IMR-90 (cell line): ENCODE measurements around the gene STRADA.
"Not testable (repeated sequence)": the region's sequence is repeated elsewhere in the genome, so short reads cannot be mapped to it uniquely, and the experiment has no call there.

Experiments
- BHLHE40 ChIP-seq: fragments of 150-350 bp; IDR thresholded peaks from 2 replicates; pipeline ENCODE4 v1.6.1; 2016; ENCODE audit warnings: mild to moderate bottlenecking, low read depth, low read length
- CHD1 ChIP-seq: IDR thresholded peaks from 2 replicates; pipeline ENCODE4 v1.6.1; 2012; ENCODE audit warnings: low read depth, low read length, improper control_type of control experiment
- CTCF ChIP-seq: conservative IDR thresholded peaks from 2 replicates; pipeline ENCODE4 v1.5.1; 2012; ENCODE audit warnings: mild to moderate bottlenecking, low read depth, low read length, improper control_type of control experiment
- FOS ChIP-seq: fragments of 150-350 bp; IDR thresholded peaks from 2 replicates; pipeline ENCODE4 v1.6.1; 2016; ENCODE audit warnings: low read depth, low read length
- MAFK ChIP-seq: IDR thresholded peaks from 2 replicates; pipeline ENCODE4 v1.6.1; 2012; ENCODE audit warnings: low read depth, low read length, improper control_type of control experiment
- MAZ ChIP-seq: IDR thresholded peaks from 2 replicates; pipeline ENCODE4 v1.6.1; 2012; ENCODE audit warnings: low read depth, mild to moderate bottlenecking, low read length, improper control_type of control experiment, moderate library complexity, borderline replicate concordance
- MXI1 ChIP-seq: IDR thresholded peaks from 2 replicates; pipeline ENCODE4 v1.6.1; 2012; ENCODE audit warnings: low read depth, mild to moderate bottlenecking, low read length, moderate library complexity, borderline replicate concordance
- POLR2A ChIP-seq: IDR thresholded peaks from 2 replicates; pipeline ENCODE4 v1.6.1; 2012; ENCODE audit warnings: mild to moderate bottlenecking, low read depth, low read length
- RAD21 ChIP-seq: IDR thresholded peaks from 2 replicates; pipeline ENCODE4 v1.6.1; 2012; ENCODE audit warnings: low read length, improper control_type of control experiment
- RCOR1 ChIP-seq: IDR thresholded peaks from 2 replicates; pipeline ENCODE4 v1.6.1; 2012; ENCODE audit warnings: mild to moderate bottlenecking, low read length, improper control_type of control experiment; ENCODE audit not compliant: insufficient replicate concordance
- RFX5 ChIP-seq: IDR thresholded peaks from 2 replicates; pipeline ENCODE4 v1.8.0; 2012; ENCODE audit warnings: low read depth, mild to moderate bottlenecking, low read length, moderate library complexity
- SMC3 ChIP-seq: fragments of 150-350 bp; IDR thresholded peaks from 2 replicates; pipeline ENCODE4 v1.6.1; 2016; ENCODE audit warnings: low read depth, mild to moderate bottlenecking, antibody characterized with exemption, low read length, moderate library complexity
- USF2 ChIP-seq: fragments of 150-350 bp; IDR thresholded peaks from 2 replicates; pipeline ENCODE4 v1.6.1; 2017; ENCODE audit warnings: mild to moderate bottlenecking, antibody characterized with exemption, low read length, low read depth

GRCh38 chr17:63720194-63720593 lies 21.4 kb downstream of the STRADA start:
- TF ChIP-seq RFX5, CTCF, FOS, MAZ, POLR2A, SMC3, RAD21, RCOR1, MAFK, USF2, MXI1, BHLHE40, CHD1: not testable (repeated sequence)
